Ishikawa (cell line): Measurements from ENCODE around the gene AMPH.

Source experiments
- FOXM1 ChIP-seq: IDR thresholded peaks from 2 replicates; pipeline ENCODE4 v1.6.1; 2012; ENCODE audit warnings: low read depth, borderline replicate concordance
- TEAD4 ChIP-seq: IDR thresholded peaks from 2 replicates; pipeline ENCODE4 v1.6.1; 2012
- ZBTB7A ChIP-seq: IDR thresholded peaks from 2 replicates; pipeline ENCODE4 v1.6.1; 2012; ENCODE audit warnings: low read depth
- TF ChIP-seq, protein P1 (sequence below): IDR thresholded peaks from 2 replicates; pipeline ENCODE4 v1.6.1; 2012; ENCODE audit warnings: low read depth, mild to moderate bottlenecking

DNA sequence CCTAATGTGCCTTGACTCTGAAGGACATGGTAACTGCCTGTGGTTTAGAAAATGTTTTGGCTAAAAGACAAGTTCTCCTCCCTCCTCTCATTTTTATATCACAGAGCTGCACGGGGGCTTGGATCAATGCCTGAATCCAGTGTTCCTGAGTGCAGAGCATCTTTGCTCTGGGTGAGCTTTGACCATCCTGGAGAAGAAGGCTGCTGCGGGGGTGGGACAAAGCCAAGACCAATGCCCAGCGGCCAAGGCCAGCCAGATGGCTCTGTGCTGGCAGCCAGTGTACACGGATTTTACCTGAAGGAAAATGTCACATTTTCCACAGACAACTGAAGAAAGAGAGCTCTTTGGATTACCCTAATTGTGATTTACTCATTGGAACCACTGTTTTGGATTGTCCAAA, 255.7 kb downstream of the AMPH start:
- TF ChIP-seq TEAD4: no peak
- TF ChIP-seq FOXM1: no peak
- TF ChIP-seq, protein P1, sequence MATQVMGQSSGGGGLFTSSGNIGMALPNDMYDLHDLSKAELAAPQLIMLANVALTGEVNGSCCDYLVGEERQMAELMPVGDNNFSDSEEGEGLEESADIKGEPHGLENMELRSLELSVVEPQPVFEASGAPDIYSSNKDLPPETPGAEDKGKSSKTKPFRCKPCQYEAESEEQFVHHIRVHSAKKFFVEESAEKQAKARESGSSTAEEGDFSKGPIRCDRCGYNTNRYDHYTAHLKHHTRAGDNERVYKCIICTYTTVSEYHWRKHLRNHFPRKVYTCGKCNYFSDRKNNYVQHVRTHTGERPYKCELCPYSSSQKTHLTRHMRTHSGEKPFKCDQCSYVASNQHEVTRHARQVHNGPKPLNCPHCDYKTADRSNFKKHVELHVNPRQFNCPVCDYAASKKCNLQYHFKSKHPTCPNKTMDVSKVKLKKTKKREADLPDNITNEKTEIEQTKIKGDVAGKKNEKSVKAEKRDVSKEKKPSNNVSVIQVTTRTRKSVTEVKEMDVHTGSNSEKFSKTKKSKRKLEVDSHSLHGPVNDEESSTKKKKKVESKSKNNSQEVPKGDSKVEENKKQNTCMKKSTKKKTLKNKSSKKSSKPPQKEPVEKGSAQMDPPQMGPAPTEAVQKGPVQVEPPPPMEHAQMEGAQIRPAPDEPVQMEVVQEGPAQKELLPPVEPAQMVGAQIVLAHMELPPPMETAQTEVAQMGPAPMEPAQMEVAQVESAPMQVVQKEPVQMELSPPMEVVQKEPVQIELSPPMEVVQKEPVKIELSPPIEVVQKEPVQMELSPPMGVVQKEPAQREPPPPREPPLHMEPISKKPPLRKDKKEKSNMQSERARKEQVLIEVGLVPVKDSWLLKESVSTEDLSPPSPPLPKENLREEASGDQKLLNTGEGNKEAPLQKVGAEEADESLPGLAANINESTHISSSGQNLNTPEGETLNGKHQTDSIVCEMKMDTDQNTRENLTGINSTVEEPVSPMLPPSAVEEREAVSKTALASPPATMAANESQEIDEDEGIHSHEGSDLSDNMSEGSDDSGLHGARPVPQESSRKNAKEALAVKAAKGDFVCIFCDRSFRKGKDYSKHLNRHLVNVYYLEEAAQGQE: no peak
- TF ChIP-seq ZBTB7A: no peak
